ENCODE data around the gene UIMC1. TPM values are rescaled to one million over a fixed set of nuclear protein-coding genes. Genes with fewer than 3 reads are reported as not detected.

UIMC1 gene
- polyA plus RNA-seq, 1 of the 3 experiments (the other 2 are of a cell fraction) = 19.9 TPM

DNA sequence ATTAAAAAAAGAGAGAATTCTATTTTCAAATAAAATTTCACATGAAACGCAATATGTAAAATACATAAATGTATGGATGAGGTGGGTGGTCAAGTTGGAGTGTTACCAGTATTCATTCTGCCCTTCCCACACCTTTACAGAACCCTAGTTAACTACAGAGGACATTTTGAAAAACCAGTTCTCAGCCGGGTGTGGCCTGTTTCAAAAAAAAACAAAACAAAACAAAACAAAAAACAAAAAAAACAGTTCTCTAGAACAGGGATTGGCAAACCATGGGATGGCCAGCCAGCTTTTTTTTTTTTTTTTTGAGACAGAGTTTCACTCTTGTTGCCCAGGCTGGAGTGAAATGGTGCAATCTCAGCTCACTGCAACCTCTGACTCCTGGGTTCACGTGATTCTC, 79.0 kb downstream of the UIMC1 start (continued):
- no peak for TF ChIP-seq POLR2AphosphoS5 (IDR thresholded peaks at IDR 0.05; ENCODE audit: low read depth, low read length)
- TF ChIP-seq, protein P1, sequence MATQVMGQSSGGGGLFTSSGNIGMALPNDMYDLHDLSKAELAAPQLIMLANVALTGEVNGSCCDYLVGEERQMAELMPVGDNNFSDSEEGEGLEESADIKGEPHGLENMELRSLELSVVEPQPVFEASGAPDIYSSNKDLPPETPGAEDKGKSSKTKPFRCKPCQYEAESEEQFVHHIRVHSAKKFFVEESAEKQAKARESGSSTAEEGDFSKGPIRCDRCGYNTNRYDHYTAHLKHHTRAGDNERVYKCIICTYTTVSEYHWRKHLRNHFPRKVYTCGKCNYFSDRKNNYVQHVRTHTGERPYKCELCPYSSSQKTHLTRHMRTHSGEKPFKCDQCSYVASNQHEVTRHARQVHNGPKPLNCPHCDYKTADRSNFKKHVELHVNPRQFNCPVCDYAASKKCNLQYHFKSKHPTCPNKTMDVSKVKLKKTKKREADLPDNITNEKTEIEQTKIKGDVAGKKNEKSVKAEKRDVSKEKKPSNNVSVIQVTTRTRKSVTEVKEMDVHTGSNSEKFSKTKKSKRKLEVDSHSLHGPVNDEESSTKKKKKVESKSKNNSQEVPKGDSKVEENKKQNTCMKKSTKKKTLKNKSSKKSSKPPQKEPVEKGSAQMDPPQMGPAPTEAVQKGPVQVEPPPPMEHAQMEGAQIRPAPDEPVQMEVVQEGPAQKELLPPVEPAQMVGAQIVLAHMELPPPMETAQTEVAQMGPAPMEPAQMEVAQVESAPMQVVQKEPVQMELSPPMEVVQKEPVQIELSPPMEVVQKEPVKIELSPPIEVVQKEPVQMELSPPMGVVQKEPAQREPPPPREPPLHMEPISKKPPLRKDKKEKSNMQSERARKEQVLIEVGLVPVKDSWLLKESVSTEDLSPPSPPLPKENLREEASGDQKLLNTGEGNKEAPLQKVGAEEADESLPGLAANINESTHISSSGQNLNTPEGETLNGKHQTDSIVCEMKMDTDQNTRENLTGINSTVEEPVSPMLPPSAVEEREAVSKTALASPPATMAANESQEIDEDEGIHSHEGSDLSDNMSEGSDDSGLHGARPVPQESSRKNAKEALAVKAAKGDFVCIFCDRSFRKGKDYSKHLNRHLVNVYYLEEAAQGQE (IDR thresholded peaks at IDR 0.05; ENCODE audit: low read depth, low read length) = no peak
- no peak for TF ChIP-seq FOSL2 (IDR thresholded peaks at IDR 0.05; ENCODE audit: borderline replicate concordance, low read depth)
- no peak for TF ChIP-seq FOXJ3 (CRISPR knock-in tag; IDR thresholded peaks at IDR 0.05)

DNA sequence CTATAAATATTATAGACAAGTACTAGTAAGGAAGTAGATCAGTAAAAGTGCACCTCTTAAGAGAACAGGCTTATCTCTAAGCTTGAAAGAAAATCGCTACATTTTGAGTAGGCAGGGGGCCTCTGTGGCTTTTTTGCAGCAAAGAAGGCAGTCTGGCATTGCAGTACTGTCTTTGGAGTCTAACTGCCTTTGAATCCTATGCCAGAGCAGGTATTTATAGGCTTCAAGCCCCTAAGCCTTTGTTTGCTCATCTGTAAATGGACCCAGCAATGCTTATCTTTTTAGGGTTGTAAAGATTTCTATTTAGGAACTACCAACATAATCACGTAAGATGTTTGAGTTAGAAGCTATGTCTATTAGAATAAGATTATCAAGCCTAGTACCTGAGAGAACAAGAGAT, 83.8 kb downstream of the UIMC1 start:
- WGBS (ENCODE audit: low lambda C conversion rate) = 96% methylated on average over 2 of the region's 2 CpGs
- POLR2A ChIA-PET = no interaction called here

DNA sequence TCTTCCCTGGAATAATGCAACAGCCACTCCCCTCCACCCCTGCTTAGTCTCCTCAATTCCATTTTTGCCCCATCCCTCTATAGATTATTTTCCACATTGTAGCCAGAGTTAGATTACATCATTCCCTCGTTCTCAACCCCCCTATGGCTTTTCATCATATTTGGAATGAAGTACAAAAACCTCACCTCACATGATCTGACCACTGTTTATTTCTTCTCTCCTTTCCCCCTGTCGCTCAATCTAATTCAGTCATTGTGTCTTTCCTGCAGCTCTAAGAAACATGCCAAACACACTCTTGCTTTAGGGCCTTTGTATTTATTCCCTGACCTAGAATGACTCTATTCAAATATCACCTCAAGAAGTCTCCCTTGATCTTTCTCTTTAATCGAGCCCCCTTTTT, 84.9 kb downstream of the UIMC1 start:
- no peak overlapping the region for H3K4me3 ChIP-seq (ENCODE audit: low read depth in 2 of 2, low read length in 1 of 2)
- H3K9me2 ChIP-seq = no peaks in the 10 kb centered on the region
- H3K79me2 ChIP-seq (ENCODE audit: insufficient read depth) = no peaks in the 10 kb centered on the region
- H3K27me3 ChIP-seq (ENCODE audit: insufficient read depth) = no peaks in the 10 kb centered on the region
- WGBS (ENCODE audit: low lambda C conversion rate) = 90% methylated on average over 3 of the region's 3 CpGs
- H3K9ac ChIP-seq = no peak overlapping the region
- H3K36me3 ChIP-seq (replicated peaks in 1 of 2; ENCODE audit: control insufficient read depth in 1 of 2, insufficient read depth in 2 of 2, low read length in 1 of 2) = peaks cover 12 to 28% of the 10 kb centered on the region in 2 experiments
- POLR2A ChIA-PET = no interaction called here
- CTCF ChIA-PET = interaction anchor here (0.5 to 1.8 kb wide), 4 partner anchors 23 to 641 kb away, joined by 3 to 4 read pairs (median 4); partner anchors contain the start of gene HK3
- TF ChIP-seq, protein P2, sequence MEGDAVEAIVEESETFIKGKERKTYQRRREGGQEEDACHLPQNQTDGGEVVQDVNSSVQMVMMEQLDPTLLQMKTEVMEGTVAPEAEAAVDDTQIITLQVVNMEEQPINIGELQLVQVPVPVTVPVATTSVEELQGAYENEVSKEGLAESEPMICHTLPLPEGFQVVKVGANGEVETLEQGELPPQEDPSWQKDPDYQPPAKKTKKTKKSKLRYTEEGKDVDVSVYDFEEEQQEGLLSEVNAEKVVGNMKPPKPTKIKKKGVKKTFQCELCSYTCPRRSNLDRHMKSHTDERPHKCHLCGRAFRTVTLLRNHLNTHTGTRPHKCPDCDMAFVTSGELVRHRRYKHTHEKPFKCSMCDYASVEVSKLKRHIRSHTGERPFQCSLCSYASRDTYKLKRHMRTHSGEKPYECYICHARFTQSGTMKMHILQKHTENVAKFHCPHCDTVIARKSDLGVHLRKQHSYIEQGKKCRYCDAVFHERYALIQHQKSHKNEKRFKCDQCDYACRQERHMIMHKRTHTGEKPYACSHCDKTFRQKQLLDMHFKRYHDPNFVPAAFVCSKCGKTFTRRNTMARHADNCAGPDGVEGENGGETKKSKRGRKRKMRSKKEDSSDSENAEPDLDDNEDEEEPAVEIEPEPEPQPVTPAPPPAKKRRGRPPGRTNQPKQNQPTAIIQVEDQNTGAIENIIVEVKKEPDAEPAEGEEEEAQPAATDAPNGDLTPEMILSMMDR (IDR thresholded peaks at IDR 0.05) = no peak
- TF ChIP-seq EP300 (IDR thresholded peaks at IDR 0.05; ENCODE audit: borderline replicate concordance in 1 of 2, low read depth in 1 of 2, low read length in 1 of 2) (no peak), RAD21 (IDR thresholded peaks at IDR 0.05; ENCODE audit: low read length) (no peak), NRF1 (IDR thresholded peaks at IDR 0.05; ENCODE audit: low read depth, low read length) (no peak), TEAD4 (IDR thresholded peaks at IDR 0.05; ENCODE audit: borderline replicate concordance, insufficient read depth) (no peak), MXI1 (IDR thresholded peaks at IDR 0.05; ENCODE audit: low read depth, low read length) (no peak), TCF12 (IDR thresholded peaks at IDR 0.05) (no peak), FOXM1 (IDR thresholded peaks at IDR 0.05; ENCODE audit: low read depth) (no peak), RXRA (IDR thresholded peaks at IDR 0.05; ENCODE audit: borderline replicate concordance, low read depth) (no peak)
- H3K4me2 ChIP-seq = no peak overlapping the region
- no peak overlapping the region for H3K27ac ChIP-seq (ENCODE audit: low read depth in 2 of 2, low read length in 1 of 2)
- no peaks in the 10 kb centered on the region; the same call in 1 of the 2 replicates for H4K20me1 ChIP-seq (ENCODE audit: insufficient read depth)
- H2AFZ ChIP-seq (ENCODE audit: low read depth) = no peak overlapping the region
- H3K4me1 ChIP-seq (ENCODE audit: control insufficient read depth in 1 of 2, insufficient read depth in 2 of 2, low read depth in 1 of 2, low read length in 1 of 2) = no peaks in the 10 kb centered on the region
- no peak for DNase-seq
- no peaks in the 10 kb centered on the region for H3F3A ChIP-seq (replicated peaks; ENCODE audit: insufficient read depth)
- no peaks in the 10 kb centered on the region for H3K9me3 ChIP-seq

More for the DNA sequence above, 83.8 kb downstream of the UIMC1 start:
- Histone ChIP-seq H3K4me3 (ENCODE audit: low read depth in 2 of 2, low read length in 1 of 2) (no peak overlapping the region), H3K9ac (no peak overlapping the region), H3K27ac (ENCODE audit: low read depth in 2 of 2, low read length in 1 of 2) (no peak overlapping the region), H3K79me2 (ENCODE audit: insufficient read depth) (no peaks in the 10 kb centered on the region), H3K9me2 (no peaks in the 10 kb centered on the region), H3K36me3 (replicated peaks in 1 of 2; ENCODE audit: control insufficient read depth in 1 of 2, insufficient read depth in 2 of 2, low read length in 1 of 2) (peaks cover 12 to 28% of the 10 kb centered on the region in 2 experiments), H4K20me1 (ENCODE audit: insufficient read depth) (no peaks in the 10 kb centered on the region; the same call in 1 of the 2 replicates), H3K27me3 (ENCODE audit: insufficient read depth) (no peaks in the 10 kb centered on the region), H3K9me3 (no peaks in the 10 kb centered on the region), H2AFZ (ENCODE audit: low read depth) (no peak overlapping the region), H3K4me1 (ENCODE audit: control insufficient read depth in 1 of 2, insufficient read depth in 2 of 2, low read depth in 1 of 2, low read length in 1 of 2) (no peaks in the 10 kb centered on the region), H3K4me2 (no peak overlapping the region), H3F3A (replicated peaks; ENCODE audit: insufficient read depth) (no peaks in the 10 kb centered on the region)
- DNase-seq = no peak
- CTCF ChIA-PET = interaction anchor here (1.3 to 1.8 kb wide), 3 partner anchors 24 to 262 kb away, joined by 3 to 4 read pairs (median 4); partner anchors contain the start of gene HK3
- TF ChIP-seq RFX5 (IDR thresholded peaks at IDR 0.05; ENCODE audit: low read length) = no peak
- TF ChIP-seq MXI1 (IDR thresholded peaks at IDR 0.05; ENCODE audit: low read depth, low read length) = no peak
- TF ChIP-seq ELF1 (IDR thresholded peaks at IDR 0.05) = no peak
- no peak for TF ChIP-seq SMC3 (IDR thresholded peaks at IDR 0.05; ENCODE audit: low read depth, low read length)
- no peak for TF ChIP-seq GATA2 (CRISPR knock-in tag; IDR thresholded peaks at IDR 0.05)
- no peak for TF ChIP-seq FOXM1 (IDR thresholded peaks at IDR 0.05; ENCODE audit: low read depth)
